Measurements from ENCODE around the gene SOX2. TPM values are rescaled to one million over a fixed set of nuclear protein-coding genes. Genes with fewer than 3 reads are reported as not detected.

SOX2 gene
- total RNA-seq, 1 donor from 2014 or later, result not detected

- intact Hi-C loops (cut with micrococcal nuclease), result loop anchor here (2.0 kb wide), 1 partner anchor 377 kb away; no protein-coding TSS in a partner anchor
Measured at GRCh38 chr3:181703601-181704420, 7.9 kb upstream of the SOX2 start.

GRCh38 chr3:181704421-181705085 is 7.2 kb upstream of the SOX2 start:
- intact Hi-C loops (cut with micrococcal nuclease), result loop anchor here (5.0 kb wide), 1 partner anchor 553 kb away; no protein-coding TSS in a partner anchor

GRCh38 chr3:181705086-181705480 is 6.6 kb upstream of the SOX2 start:
- intact Hi-C loops (cut with micrococcal nuclease), result loop anchor here (5.0 kb wide), 1 partner anchor 552 kb away; no protein-coding TSS in a partner anchor

GRCh38 chr3:181707980-181708379 is 3.7 kb upstream of the SOX2 start:
- intact Hi-C loops (cut with micrococcal nuclease), result loop anchor here (5.0 kb wide), 1 partner anchor 549 kb away; no protein-coding TSS in a partner anchor

- intact Hi-C loops (cut with micrococcal nuclease), result loop anchor here (1.0 to 5.0 kb wide), 5 partner anchors 9 to 974 kb away; no protein-coding TSS in a partner anchor
Measured at GRCh38 chr3:181709537-181710279, 2.0 kb upstream of the SOX2 start.

GRCh38 chr3:181710345-181711291 is 1.1 kb upstream of the SOX2 start:
- intact Hi-C loops (cut with micrococcal nuclease), result loop anchor here (2.0 kb wide), 1 partner anchor 14 kb away; no protein-coding TSS in a partner anchor

- intact Hi-C loops (cut with micrococcal nuclease), result loop anchor here (1.0 kb wide), 1 partner anchor 16 kb away; no protein-coding TSS in a partner anchor
Measured at GRCh38 chr3:181712226-181712552, 464 bp downstream of the SOX2 start.

- intact Hi-C loops (cut with micrococcal nuclease), result loop anchor here (1.0 kb wide), 1 partner anchor 16 kb away; no protein-coding TSS in a partner anchor
Measured at GRCh38 chr3:181712553-181713279, 991 bp downstream of the SOX2 start.

GRCh38 chr3:181713280-181713647 is 1.5 kb downstream of the SOX2 start:
- intact Hi-C loops (cut with micrococcal nuclease), result no loop called here

- intact Hi-C loops (cut with micrococcal nuclease), result loop anchor here (2.0 kb wide), 1 partner anchor 13 kb away; no protein-coding TSS in a partner anchor
Measured at GRCh38 chr3:181713676-181714612, 2.2 kb downstream of the SOX2 start.

GRCh38 chr3:181715571-181716340 is 4.0 kb downstream of the SOX2 start:
- intact Hi-C loops (cut with micrococcal nuclease), result loop anchor here (1.0 to 2.0 kb wide), 2 partner anchors 9 to 15 kb away; no protein-coding TSS in a partner anchor

- intact Hi-C loops (cut with micrococcal nuclease), result no loop called here
Measured at GRCh38 chr3:181716966-181717365, 5.2 kb downstream of the SOX2 start.

- intact Hi-C loops (cut with micrococcal nuclease), result no loop called here
Measured at GRCh38 chr3:181717549-181718171, 5.9 kb downstream of the SOX2 start.

GRCh38 chr3:181718369-181718768 is 6.6 kb downstream of the SOX2 start:
- intact Hi-C loops (cut with micrococcal nuclease), result no loop called here

- intact Hi-C loops (cut with micrococcal nuclease), result no loop called here
Measured at GRCh38 chr3:181718987-181719911, 7.5 kb downstream of the SOX2 start.
